T-helper 9 cell (primary cell): ENCODE results near the gene NFYB.
"Not testable (repeated sequence)": the region's sequence is repeated elsewhere in the genome, so short reads cannot be mapped to it uniquely, and the experiment has no call there.

Source experiments
- DNase-seq: peaks from one replicate; pipeline ENCODE4 v3.0.0-alpha.2; 2020
- total RNA-seq, 2 donors: gene quantifications; one replicate each; lab custom pipeline; 2026; lab: John Stamatoyannopoulos, UW

The NFYB gene
- total RNA-seq = 21.2 to 41.7 reads per million in 2 donors

DNA sequence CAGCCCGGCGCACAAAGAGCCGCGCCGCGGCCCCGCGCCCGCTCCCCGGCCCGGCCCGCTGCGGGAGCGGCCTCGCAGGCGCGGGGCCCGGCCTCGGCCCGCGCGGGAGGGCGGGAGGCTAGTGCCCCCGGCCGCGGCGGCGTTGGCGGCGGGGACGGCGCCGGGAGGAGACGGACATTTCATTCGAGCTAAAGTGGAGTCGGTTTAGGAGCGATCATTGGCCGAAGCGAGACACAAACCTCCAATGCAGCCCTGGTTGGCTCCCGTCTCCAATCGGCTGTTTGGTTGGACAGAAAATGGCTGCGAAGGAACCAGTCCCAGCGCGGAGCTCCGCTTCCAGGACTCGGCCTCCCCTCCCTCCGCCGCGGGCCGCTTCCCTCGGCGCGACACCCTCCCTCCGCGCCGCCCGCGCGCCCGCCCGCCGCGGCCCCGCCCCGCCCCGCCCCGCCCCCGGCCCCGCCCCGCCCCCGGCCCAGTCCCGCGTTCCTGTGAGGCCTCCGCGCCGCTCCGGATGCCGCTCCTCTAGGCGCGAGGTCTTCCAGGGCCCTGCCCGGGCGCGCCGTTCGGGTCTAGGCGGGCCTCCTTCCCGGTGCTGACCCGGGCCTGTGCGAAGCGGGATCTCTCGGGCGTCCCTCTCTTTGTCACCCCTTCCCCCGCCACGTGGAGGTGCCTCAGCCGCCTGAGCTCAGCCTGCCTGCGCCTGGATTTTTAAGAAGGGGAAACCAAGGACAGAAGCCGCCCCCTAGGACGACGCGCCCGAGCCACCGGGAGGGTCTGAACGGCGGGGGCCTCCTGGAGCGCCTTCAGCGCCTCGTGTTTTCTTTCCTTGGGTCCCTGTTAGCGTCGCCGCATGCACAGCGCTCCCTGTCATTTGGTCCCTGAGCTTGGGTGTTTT lies at the start of gene NFYB:
NFYB (minus strand) TSS at position 309 of the 895 bp plus-strand sequence. CDS start 2,757 bp downstream, outside the sequence.
- DNase-seq = peak; percentile 84

DNA sequence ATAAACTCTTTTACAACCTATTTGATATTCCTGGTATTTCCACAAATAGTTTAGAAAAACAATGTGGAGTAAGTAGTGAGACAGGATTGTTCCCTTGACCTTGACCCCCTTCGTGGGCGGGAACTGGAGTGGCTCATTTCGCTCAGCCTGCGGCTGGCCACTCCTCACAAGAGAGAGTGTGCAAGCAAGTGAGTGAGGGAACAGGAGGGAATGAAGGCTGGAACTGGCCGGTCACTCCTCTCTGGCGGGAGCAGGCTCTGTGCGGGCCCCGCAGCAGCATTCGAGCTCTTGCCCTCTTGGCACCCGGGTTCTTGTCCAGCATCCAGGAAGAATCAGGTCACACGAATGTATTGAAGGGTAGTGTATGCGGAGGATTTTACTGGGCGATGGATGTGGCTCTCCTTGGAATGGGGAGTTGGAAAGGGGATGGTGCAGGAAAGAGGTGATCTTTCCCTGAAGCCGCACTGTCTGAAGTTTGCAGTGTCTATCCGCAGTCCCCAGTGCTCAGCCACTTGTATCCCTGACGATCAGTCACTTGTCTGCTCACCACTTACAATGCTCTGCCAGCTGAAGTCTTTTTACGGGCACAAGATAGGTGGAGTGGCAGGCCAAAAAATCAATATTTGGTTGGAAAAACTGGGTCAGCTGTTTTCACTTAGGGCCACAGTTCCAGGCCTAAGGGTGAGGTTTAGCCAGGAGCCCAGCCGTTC lies 49.6 kb upstream of the NFYB start:
- DNase-seq = no peak

DNA sequence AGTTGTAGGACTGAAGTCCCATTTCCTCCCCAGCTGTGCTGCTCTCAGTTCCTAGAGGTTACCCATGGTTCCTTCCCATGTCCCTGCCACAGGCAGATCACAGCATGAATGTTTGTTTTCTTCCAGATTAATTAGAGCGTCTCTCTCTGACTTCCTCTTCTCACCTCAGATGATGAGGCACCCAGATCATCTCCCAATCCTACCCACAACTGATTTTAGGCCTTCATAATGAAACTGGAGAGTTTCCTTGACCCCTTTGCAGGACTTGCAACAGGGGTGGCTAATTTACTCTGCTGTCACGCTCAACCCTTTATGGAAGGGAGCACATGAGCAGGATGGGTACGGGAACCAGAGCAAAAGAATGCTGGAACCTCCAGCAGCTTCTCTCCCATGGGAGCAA lies 45.4 kb upstream of the NFYB start:
- no peak for DNase-seq

DNA sequence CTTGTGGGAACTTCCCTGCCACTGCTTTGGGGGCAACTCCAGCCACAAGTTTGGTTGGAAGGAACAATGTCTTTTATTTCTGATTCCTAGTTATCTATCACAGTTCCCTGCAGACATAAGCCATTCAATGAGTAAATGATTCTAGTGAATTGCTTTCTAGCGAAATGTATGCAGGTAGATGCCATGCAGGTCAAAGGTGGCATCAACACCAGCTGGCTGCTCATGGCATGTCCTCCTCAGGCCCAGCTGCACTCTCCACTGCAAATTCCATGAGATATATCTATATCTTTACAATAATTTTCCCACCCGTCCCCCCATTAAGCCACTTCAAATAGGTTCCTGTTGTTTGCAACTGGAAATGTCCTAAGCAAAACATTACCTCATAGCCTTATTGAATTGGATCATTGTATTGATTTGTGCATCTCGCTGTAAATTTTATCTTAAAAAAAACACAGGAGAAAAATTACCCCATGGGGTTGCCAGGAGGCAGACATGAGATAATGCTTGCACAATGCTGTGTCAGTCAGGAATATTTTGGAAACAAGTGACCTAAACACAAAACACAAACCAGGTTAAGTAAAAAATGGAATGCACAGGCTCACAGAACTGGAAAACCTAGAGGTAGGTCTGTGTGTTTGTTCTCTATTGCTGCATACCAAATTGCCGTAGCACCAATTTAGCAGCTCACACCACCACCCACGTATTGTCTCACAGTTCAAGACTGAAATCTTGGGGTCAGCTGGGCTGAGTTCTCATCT lies 44.8 kb upstream of the NFYB start:
- no peak for DNase-seq

DNA sequence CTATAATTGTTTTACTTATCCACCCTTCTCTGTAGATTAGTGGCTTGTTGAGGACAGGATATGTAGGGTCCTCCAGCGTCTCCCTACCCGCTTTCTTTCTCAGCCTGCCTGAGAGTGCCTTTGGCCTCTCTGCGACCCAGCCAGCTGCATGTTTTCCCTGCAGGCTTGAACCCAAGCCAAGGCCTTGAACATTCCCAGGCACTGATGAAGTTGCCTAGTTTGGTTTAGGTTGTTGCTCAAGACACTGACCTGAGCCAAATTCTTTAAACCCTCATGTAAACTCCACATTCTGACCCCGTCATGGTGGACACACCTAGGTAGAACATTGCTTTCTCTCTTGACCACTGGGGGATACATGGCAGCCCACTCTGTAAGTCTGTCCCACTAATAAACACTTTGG lies 44.1 kb upstream of the NFYB start:
- no peak for DNase-seq

DNA sequence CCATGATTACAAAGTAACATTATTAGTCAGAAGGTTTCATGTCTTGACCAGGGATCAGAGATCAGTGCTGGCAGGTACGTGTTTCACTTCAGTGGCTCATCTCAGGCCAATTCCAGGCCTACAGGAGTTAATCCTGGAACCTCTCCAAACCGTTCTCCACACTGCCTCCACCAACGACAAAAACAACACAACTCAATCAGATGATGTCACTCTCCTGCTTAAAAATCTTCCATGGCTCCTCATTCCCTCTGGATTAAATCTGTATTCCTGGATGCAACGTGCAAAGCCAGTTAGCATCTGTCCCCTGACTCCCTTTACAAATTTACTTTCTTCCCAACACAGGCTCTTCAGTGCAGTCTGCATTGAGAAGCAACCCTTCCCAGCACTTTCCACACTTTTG lies 43.3 kb upstream of the NFYB start:
- no peak for DNase-seq

DNA sequence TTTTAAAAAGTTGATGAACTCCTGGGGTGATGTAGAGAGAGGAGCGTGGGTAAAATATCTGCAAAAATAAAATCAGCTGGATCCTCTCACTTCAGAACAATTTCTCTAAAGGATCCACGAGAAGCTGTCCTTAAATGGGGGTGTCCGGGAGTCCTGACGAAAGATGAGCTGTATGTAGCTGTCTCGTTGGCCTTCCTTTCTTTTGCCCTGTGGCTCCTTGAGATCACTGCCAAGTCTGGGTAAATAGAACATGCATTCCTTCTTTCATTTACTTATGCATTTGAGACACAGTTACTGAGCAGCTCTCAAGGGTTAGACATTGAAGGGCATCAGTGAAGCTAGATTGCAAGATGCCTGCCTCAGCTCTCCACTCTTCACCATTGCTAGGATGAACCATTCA lies 42.4 kb upstream of the NFYB start:
- no peak for DNase-seq

DNA sequence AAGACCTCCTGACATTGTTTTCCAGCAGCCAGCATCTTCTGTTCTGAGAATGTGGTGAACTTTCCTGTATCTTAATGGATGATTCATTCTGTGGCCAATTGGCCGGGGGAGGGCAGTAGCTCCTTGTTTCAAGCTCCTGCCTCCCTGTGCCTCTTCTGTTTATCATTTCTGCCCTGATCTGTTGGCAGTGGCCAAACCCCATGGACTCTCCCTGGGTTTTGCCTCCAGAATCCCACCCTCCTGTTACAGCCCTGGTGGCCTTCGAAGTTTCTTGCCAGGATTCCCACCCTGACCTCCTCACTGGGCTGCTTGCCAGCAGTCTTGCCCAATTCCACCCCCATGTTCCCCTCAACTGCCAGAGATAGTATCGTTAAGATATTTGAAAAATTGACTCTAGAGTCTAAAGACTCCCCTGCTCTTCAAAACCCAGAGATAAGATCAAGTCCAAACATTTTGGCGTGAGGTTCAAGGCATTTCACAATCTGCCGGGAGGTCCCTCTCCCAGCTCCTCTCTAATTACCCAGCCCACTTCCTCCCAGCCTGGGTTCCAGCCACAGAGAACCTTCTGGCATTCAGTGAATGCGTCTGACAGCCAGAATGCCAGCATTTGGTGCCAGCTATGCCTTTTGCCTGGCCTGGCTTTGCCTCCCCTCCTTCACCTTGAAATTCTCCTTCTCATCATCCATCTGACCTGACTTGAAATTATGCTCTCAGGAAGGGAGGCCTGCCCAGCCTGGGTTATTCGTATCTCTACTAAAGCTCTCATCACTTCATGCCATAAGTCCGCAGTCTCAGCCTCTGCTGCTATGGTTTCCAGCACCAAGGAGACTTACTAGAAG lies 39.9 kb upstream of the NFYB start:
- DNase-seq = no peak

DNA sequence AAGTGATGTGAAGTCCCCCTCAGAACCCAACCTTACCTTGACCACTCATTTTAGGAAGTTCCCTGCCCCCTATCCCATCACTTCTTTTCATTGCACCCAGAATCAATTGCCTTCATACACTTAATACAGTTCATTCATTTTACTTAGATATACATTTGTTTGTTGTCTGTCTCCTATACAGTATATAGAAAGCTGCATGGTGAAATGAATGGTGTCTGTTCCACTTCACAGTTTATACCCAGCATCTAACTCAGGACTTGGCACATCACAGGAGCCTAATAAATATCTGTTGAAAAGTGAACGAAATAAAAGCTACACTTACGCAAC lies 39.3 kb upstream of the NFYB start:
- no peak for DNase-seq

DNA sequence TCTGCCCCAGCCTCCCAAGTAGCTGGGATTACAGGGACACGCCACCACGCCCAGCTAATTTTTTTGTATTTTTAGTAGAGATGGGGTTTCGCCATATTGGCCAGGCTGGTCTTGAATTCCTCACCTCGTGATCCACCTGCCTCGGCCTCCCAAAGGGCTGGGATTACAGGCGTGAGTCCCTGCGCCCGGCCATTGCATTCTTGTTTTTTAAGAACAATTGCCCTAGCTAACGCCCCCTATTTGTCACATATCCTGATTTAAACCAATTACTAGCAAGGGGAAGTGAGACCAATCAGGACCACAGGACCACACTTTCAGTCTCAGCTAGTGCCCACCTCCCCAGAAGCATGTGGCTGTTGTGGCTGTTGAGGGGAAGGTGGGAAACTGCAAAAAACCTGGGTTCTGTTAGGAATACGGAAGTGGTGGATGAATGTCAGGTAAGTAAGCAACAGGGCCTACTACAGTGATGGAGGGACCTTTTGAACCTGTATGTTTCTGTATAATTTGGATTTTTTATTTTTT lies 37.8 kb upstream of the NFYB start:
- DNase-seq = no peak

DNA sequence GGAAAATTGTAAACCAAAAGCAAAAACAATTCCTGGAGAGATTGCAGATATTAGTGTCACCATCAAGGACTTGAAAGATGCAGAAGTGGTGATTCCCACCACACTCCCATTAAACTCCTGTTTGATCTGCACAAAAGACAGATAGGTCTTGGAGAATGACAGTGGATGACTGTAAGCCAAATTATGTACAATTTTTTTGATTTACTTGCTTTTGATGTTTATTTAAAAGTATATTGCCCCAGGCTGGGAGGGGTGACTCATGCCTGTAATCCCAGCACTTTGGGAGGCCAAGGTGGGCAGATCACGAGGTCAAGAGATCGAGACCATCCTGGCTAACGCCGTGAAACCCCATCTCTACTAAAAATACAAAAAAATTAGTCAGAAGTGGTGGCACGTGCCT lies 35.8 kb upstream of the NFYB start:
- DNase-seq = not testable (repeated sequence)

DNA sequence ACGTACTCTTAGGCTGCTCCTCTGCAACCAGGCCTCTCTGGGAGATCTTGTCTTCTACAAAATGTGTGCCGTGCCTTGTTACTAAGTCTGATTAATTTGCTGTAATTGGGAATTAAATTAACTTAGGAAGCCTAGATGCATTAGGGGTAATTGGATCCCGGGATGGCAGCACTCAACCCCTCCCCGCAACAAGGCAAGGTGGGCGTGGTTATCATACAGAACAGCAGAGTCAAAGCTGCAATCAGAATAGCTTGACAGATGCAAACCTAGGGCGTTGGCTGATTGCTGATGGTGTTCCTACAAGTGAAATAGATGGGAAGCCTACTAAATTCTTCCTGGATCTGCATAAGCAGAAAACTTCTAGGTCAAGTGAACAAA lies 34.5 kb upstream of the NFYB start:
- no peak for DNase-seq

DNA sequence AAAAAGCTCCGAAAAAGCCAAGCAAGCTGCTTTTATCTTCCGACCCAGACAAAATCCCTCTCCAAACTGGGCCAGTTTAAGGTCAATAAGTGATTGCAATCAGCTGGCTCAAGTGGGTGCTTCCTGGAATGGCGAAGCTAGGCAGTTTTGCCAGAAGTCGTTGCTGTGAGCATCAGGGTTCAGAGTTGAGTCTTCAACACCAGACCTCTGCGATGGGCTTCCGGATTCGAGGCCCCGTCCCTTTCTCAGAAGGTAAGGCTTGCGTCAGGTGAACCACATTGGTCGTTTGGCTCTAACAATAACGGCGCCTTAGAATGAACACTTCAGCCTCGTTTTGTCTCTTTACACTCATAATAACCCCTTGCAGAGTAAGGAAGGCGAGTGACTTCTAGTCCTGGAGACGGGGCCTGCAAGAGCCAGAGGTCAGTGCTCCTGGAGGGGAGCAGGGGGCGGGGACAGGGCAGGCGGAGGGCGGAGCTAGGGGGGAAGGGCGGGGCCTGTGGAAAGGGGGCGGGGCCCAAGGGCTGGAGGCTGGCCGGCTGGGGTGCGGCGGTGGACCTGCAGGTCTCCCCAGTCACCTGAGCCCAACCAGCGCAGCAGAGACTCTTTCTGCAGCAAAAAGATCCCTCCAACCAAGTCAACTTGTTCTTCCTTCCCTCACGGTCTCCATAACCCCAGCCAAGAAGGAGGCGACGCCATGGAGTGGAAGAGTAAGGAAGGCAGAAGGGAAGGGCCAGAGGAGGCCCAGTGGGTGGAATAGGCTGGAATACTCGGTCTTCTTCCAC lies 34.0 kb upstream of the NFYB start:
- no peak for DNase-seq

DNA sequence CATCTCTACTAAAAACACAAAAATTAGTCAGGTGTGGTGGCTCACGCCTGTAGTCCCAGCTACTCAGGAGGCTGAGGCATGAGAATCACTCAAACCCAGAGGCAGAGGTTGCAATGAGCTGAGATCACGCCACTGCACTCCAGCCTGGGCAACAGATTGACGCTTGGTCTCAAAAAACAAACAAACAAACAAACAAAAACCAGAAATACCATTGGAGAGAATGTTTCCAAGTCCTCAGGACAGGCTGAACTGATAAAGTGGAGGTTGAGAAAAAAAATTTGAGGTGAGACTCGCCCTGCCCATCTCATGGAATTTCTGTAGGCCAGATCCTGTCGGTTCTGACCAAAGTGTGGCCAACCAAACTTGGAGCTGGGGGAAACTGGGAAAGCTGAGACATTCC lies 30.6 kb upstream of the NFYB start:
- no peak for DNase-seq

DNA sequence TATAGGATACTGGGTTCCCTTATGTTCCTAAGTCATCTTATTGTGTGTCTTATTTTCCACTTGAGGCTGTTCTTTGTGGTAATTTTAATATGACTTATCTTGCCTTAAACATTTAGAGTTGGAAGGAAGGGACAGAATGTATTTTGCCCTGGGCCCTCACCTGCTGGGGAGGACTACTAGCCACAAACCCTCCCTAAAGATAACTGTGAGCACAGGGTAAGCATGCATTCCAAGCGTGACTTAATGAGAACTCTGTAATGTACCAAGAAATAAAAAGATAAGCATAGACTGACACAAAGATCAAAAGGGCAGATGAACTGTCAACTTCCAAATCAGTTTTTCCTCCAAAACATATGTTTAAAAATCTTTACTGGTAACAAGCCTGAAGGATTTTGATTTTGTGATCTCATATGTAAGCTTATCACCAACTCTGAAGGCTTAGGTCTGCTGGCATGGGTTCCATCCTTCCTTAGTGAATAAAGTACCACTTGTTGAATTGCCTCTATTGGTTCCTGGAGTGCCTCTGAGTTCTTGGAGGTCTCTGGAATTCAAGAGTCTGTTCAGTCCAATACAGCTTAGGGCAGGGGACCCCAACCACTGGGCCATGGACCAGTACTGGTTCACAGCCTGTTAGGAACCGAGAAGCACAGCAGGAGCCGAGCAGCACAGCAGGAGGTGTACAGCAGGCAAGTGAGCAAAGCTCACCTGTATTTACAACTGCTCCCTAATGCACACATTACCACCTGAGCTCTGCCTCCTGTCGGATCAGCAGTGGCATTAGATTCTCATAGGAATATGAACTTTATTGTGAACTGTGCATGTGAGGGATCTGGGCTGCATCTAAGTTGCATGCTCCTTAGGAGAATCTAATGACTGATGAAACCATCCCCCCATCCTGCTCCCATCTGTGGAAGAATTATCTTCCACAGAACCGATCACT lies 29.8 kb upstream of the NFYB start:
- DNase-seq = no peak

DNA sequence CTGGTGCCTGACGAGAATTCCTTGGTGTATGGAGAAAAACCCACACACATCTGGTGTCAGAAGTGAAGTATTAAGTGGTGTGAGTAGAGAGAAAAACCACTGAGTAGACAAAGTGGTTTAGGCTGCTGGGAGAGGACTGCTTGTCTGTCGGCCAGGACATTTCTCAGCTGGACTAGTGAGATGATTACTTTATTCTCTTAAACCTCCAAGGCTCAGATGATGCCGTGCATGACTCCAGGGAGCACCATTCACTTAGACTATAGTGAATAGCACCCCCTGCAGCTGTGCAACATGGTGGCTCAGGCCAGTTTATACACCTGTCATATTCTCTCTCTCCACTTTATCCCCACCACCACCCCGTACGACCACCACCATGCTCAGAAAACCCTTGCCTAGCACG lies 28.5 kb upstream of the NFYB start:
- no peak for DNase-seq

DNA sequence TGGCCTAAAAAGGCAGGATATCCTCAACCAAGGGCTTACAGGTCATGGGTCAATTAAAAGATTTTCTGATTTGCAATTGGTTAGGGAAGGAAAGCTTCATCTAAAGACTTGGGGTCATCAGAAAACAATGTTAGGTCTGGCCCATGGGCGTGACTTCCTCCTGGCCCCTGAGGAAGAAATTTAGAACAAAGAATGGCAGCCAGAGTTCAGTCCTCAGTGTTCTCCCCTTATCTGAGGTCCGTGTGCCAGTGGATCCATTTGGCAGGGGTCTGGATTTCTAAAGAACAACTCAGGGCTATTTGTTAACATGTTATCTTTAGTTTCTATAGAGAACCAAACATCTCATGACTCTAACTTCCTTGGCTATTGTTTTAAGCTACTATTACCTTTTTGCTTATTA lies 27.8 kb upstream of the NFYB start:
- DNase-seq = no peak

DNA sequence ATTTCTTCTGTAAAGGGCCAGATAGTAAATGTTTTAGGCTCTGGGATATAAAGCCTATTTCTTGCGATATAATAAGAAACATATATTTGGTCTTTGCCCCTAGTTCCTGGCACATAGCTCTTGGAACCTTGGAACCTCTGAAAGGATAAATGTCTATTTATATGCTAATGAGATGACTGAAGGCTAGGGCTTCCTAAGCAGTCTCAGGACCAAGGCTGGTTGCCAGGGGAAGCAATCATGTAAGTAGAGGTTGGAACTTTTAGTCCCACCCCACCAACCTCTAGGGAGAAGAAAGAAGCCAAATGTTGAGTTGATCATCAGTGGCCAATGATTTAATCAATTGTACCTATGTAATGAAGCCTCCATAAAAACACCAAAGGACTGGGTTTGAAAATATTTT lies 26.6 kb upstream of the NFYB start:
- DNase-seq = no peak

DNA sequence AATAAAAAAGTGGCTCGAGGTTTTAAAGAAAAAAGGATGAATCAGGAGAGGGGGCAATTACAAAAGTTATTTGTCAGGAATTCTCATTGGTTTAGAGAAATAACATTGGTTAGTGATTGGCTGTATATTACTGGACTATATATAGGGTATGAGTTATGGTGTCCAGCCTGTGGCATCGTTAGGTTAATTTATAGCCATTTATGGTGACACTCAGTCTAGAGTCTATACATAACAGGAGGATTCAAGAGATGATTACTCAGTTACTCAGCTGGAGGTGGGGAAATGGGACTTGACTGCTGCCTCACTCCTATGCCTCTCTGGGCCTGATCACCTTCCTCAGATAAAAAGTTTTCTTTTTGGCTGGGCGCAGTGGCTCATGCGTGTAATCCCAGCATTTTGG lies 25.6 kb upstream of the NFYB start:
- DNase-seq = no peak

DNA sequence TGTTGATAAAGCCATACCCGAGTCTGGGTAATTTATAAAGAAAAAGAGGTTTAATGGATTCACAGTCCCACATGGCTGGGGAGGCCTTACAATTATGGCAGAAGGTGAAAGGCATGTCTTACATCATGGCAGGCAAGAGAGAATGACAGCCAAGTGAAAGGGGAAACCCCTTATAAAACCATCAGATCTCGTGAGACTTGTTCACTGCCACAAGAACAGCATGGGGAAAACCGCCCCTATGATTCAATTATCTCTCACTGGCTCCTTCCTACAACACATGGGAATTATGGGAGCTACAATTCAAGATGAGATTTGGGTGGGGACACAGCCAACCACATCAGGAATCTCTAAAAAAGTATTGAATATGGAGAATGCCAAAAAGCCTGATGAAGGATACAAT lies 25.0 kb upstream of the NFYB start:
- not testable (repeated sequence) for DNase-seq
